Measurements from ENCODE around the gene ADK.

- no peak for TF ChIP-seq NCOA2 (CRISPR knock-in tag; IDR thresholded peaks at IDR 0.05)
- TF ChIP-seq ZNF496 (CRISPR knock-in tag; IDR thresholded peaks at IDR 0.05; ENCODE audit: insufficient replicate concordance), result no peak
- no peak for TF ChIP-seq ZNF75D (CRISPR knock-in tag; IDR thresholded peaks at IDR 0.05; ENCODE audit: borderline replicate concordance)
- no peak for TF ChIP-seq ZNF101 (CRISPR knock-in tag; IDR thresholded peaks at IDR 0.05; ENCODE audit: borderline replicate concordance, low read depth)
- no peak for TF ChIP-seq MXI1 (IDR thresholded peaks at IDR 0.05; ENCODE audit: borderline replicate concordance, low read depth, low read length)
- no peak for TF ChIP-seq ZBTB1 (CRISPR knock-in tag; IDR thresholded peaks at IDR 0.05; ENCODE audit: borderline replicate concordance)
- no peak for TF ChIP-seq POLR2A (IDR thresholded peaks at IDR 0.05; ENCODE audit: insufficient read depth in 1 of 2, low read depth in 2 of 2, low read length in 2 of 2)
- TF ChIP-seq ZNF292 (CRISPR knock-in tag; IDR thresholded peaks at IDR 0.05; ENCODE audit: borderline replicate concordance, low read depth), result no peak
- TF ChIP-seq, protein P1, sequence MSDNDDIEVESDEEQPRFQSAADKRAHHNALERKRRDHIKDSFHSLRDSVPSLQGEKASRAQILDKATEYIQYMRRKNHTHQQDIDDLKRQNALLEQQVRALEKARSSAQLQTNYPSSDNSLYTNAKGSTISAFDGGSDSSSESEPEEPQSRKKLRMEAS (IDR thresholded peaks at IDR 0.05), result no peak
Measured at GRCh38 chr10:74282848-74283210, 131.8 kb downstream of the ADK start.
